Neural cell (in vitro differentiated cells): ENCODE measurements around the gene AGRN.

ENCODE experiments used
- CTCF ChIP-seq: fragments of 450-650 bp; IDR thresholded peaks from 2 replicates; pipeline ENCODE4 v1.5.1; 2014; ENCODE audit warnings: antibody characterized with exemption, mild to moderate bottlenecking, moderate library complexity; ENCODE audit not compliant: poor library complexity, severe bottlenecking
- EZH2 ChIP-seq: fragments of 200-600, 300-800 bp; shearing (Covaris generic), sonication (generic); IDR thresholded peaks from 2 replicates; pipeline ENCODE4 v1.6.1; 2014; ENCODE audit warnings: antibody characterized with exemption, low read length, borderline replicate concordance, mild to moderate bottlenecking; ENCODE audit not compliant: insufficient read depth, poor library complexity, severe bottlenecking

DNA sequence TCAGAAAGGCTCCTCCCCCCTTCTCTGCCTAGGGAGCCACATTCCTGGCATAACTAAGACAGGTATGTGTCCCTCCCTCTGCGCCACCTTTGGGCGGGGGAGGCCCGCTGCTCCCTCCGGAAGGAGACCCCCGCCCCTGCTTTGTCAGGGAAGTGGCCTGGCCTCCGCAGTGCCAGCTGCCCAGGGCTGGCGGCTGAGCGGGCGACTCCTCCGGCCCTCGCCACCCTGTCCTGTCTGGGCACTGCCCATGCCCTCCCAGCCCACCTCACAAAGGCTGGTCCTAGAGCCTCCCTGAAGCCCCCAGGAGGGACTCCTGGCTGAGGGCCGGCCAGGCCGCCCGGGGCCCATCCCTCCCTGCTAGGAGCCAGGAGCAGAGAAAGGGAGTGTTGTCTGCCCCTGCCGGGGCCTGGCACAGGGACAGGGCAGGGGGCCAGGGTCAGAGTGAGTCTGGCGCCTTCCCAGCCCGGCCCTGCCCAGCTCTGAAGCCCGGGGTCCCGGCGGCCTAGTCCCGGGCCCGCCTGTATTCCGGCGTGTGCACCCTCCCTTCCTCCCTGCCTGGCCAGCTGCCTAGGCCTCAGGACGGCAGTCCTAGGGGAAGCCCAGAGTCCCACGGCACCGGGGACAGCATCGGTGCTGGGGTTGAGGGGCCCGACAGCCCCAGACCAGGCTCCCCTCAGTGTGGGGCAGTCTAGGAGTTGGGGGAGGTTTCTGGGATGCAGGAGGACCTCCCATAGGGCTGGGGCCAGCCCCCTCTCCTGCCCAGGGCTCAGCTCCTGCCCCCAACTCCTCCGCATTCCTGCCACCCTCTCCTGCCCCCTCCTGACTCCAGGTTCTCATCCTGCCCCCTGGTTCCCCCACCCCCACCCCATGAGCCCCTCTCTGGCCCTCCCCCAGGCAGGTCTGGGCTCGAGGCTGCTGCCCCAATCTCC is 5.1 kb downstream of the AGRN start:
- no peak for TF ChIP-seq EZH2
- TF ChIP-seq CTCF: no peak
